ENCODE results near the gene RAPH1.
"Not testable (repeated sequence)": the region's sequence is repeated elsewhere in the genome, so short reads cannot be mapped to it uniquely, and the experiment has no call there.

Gene RAPH1

DNA sequence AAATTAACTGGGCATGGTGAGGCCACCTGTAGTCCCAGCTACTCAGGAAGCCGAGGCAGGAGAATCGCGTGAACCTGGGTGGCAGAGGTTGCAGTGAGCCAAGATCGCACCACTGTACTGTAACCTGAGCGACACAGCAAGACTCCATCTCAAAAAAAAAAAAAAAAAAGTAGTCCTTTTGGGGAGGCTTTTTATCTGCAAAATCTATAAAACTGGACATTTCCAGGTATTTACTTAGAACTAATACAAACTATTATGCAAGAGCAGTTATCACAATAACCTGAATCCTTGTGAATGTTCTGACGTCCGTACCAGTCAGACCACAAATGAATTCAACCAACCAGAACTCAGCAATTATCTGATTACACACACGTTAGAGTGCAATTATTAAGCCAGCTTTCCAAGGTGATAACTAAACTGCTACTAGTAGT, 8.8 kb upstream of the RAPH1 start:
- DNase-seq = no peak

DNA sequence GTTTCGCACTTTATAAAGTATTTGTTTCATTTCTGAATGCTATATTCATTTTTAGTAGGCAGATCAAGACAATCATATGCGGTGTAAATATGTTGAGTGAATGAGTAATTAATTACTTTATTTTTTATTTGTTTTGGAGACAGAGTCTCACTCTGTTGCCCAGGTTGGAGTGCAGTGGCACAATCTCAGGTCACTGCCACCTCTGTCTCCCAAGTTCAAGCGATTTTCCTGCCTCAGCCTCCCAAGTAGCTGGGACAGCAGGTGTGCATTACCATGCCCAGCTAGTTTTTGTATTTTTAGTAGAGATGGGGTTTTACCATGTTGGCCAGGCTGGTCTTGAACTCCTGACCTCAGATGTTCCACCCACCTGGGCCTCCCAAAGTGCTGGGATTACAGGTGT, 5.5 kb upstream of the RAPH1 start:
- DNase-seq = not testable (repeated sequence)

DNA sequence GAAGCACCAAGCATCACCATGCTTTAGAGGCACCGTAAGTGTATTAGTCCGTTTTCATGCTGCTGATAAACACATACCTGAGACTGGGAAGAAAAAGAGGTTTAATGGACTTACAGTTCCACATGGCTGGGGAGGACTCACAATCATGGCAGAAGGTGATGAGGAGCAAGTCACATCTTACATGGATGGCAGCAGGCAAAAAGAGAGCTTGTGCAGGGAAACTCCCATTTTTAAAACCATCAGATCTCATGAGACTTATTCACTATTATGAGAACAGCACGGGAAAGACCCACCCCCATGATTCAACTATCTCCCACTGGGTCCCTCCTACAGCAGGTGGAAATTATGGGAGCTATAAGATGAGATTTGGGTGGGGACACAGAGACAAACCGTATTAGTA, 3.1 kb upstream of the RAPH1 start:
- DNase-seq = not testable (repeated sequence)

DNA sequence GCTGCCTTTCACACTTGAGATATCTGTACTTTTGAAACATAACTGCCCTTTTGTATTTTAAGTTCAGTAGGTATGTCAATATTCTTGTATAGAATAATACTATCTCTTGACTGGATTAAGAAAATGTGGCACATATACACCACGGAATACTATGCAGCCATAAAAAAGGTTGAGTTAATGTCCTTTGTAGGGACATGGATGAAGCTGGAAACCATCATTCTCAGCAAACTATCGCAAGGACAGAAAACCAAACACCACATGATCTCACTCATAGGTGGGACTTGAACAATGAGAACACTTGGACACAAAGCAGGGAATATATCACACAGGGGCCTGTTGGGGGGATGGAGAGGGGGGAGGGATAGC, 1.5 kb upstream of the RAPH1 start:
- not testable (repeated sequence) for DNase-seq

DNA sequence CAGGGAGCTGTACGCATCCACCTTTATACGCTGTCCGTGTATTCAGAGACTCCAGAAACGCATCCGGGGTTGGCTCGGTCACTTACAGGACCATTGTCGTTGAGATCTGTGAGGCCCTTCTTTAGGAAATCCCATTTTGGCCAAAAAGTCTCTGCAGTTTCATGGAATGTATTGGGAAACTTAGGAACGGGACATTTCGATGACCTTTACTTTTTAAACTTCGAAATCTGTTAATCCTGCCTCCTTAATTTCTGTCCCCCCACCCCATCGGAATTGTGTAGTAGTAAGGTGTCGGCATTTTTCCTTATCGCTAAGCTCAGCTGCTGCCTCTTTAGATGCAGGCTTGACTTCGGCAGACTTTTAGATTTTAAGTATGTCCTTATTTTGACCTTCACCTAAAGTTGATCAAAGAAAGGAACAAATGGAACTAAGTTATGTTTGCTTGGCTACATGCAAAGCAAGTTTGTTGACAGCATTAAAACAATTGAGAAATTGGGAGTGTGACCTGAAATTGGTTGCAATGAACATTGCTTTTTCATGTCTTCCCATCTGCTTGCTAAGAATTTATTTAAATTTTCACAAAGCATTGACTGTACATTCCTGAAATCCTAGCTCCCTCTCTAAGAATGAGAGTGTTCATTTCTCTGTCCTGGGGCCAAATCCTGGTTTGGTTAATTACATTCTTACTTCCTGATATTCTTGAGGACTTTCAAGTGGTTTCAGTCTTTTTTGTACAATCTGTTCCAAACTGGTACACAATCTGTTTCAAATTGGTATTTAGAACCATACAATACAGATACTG, 884 bp upstream of the RAPH1 start:
- DNase-seq = no peak

GRCh38 chr2:203534621-203535077, 452 bp downstream of the RAPH1 start:
- peak; percentile 48 for DNase-seq

GRCh38 chr2:203533676-203534591, 1.2 kb downstream of the RAPH1 start:
- DNase-seq = no peak

GRCh38 chr2:203532957-203533658, 2.0 kb downstream of the RAPH1 start:
- DNase-seq = no peak

- DNase-seq = no peak
These were observed 7.4 kb downstream of the RAPH1 start for GRCh38 chr2:203527719-203528118.

GRCh38 chr2:203513268-203513667, 21.8 kb downstream of the RAPH1 start:
- DNase-seq = not testable (repeated sequence)

- no peak for DNase-seq
These were observed 24.2 kb downstream of the RAPH1 start for GRCh38 chr2:203510941-203511305.

DNA sequence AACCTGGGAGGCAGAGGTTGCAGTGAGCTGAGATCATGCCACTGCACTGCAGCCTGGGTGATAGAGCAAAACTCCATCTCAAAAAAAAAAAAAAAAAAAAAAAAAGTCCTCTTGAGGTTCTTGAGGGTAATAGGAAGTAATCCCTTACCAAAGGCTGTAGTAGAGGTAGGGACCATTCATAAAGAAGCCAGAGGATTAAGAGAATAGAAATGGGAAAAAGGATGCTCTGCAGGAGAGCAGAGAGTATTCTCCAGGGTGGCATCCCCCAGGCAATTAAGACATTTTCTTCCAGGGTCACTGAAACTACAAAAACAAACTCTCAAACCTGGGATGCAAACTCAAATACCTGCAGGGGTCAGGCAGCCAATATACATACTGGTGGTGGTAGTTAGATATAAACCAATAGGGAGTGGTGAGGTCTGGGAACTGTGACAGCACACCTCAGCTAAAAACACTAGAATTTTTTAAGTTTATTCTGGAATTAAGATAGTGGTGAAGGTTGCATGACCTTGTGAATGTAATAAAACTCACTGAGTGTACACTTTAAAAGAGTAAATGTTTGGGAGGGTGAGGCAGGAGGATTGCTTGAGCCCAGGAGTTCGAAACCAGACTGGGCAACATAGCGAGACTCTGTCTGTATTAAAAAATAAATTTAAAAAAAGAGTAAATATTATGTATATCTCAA, 24.7 kb downstream of the RAPH1 start:
- no peak for DNase-seq

GRCh38 chr2:203503460-203503859, 31.6 kb downstream of the RAPH1 start:
- DNase-seq = not testable (repeated sequence)

DNA sequence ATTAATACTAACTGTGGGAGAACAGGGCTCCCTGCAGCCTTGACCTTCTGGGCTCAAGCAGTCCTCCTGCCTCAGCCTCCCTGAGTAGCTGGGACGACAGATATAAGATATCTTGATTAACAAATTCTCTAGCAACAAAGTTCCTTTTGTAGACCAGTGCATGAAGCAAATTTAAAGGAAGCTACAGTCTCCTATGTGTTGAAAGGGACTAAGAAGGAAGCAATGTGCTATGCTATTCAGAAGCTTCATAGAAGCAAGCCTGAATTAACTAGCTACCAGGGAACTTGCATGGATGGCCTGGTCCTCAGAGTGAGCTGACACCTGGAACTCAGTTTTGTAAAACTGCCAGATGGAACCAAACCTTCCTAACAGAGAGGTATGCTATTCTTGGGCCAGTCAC, 33.2 kb downstream of the RAPH1 start:
- no peak for DNase-seq

DNA sequence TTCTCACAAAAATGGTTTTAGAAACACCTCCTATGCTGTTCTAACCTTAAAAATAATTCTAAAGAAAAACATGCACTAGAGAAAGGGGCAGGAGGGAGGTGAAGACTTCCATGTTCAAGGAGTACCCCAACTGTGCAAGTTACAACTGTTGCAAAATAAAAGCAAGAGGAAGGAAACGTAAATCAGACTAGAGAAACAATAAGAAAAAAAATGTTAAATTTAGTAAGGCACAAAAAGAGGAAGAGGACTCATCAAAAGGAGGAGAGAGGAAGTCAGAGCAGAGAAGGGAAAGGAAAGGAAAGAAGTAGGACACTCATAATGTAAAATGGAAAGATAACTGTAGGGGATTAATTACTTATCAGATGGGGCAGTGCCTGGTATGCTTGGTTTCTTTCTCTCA, 34.1 kb downstream of the RAPH1 start:
- no peak for DNase-seq

DNA sequence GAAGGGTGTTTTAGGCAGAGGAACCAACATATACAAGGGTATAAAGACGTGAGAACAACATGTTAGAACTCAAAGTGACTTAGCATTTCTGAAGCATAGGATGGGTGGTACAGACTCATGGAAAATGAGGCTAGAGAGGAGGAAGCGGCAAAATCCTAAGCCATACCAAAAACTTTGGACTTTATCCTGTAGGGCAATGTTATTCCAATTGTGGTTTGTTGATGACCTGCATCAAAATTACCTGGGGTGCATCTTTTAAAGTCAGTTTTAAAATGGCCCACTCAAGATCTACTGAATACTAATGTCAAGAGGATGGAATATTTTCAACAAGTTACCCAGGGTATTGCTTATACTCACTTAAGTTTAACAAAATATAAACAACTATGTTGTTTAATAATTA, 34.8 kb downstream of the RAPH1 start:
- DNase-seq = no peak

DNA sequence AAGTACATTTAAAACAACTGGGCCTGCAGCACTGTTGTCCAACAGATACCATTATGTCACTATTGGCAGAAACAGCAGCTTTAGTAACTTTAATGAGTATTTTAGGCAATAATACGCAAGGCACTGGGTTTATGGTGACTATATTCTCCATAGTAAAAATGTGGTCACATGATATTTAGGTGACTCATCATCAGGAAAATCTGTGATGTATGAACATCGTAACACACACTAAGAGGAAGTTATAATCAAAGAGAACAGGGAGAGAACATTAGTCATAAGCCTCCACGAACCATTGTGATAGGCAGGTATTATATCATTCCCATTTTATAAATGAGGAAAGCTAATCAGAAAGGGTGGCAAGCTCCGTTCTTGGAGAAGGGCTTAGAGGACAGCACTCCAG, 36.9 kb downstream of the RAPH1 start:
- DNase-seq = no peak

- DNase-seq = no peak
These were observed 42.1 kb downstream of the RAPH1 start for GRCh38 chr2:203492965-203493364.

DNA sequence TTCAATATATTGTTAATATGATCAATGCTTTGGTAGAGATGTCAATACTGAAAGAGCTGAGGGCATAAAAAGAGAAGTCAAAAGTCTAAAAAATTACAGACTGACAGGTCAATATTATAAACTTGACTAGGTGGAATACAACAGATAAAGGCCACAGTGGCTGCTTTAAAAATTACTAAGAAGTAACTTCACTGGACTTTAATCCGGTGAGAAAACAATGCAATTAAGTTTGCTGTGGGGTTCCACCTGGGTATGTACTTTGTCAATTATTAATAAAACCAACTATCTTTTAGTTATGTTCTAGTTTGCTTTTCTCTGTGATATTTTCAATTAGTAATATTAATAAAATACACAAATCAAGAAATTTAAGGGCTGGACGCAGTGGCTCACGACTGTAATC, 44.7 kb downstream of the RAPH1 start:
- no peak for DNase-seq

DNA sequence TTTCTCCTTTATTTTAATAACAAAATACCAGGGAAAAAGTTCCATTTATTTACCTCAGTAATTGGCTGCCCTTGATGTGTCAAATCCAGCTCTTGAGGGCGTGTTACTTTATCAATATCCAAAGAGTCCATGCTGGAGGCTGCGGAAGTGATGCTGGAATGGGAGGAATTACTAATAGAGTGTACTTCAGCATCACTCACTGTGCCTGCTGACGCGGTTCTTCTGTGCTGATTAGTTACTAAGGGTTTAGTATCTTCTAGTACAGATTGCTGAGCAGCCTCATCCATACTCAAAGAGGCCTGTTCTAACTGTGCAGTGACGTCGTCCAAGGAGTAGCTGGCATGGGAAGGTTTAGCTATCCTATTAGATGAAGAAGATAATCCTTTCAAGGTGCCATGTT, 45.6 kb downstream of the RAPH1 start:
- DNase-seq = no peak

DNA sequence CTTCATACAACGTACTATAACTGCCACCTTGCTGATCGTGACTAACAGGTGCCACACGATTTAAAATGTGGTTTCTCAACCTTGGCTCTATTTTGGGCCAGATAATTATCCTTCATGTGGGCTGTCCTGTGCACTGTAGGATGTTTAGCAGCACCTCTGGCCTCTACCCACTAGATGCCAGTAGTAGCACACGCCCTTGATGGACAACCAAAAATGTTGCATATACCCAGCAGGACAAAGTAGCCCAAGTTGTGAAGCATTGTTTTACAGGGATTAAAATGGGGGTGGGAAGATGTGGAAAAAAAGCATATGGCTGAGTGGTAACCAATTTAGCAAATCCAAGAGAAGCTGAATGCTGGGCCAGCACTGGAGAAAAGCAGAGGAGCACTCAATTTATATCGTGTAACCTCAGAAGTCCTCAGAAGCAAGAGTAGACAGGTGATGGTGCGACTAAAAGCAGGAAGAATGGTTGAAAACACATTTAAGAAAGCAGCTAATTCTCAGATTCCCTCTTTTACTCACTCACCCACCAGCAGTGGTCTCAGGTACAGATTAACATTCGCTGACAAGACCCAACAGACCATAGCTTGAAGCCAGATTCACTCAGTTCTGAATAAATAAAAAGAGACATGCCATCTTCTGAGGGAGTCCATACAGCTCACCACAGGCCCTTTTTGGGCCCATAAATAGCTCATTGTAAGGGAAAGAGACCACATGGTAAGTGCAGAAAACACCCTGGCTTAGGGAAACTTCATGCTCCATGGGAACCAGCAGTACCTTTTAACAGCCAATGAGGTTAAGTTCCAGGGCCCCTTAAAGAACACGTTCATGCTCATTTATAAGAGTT, 50.6 kb downstream of the RAPH1 start:
- DNase-seq = no peak

- DNase-seq = no peak
These were observed 54.5 kb downstream of the RAPH1 start for GRCh38 chr2:203480623-203481022.

All from activated CD4-positive, CD25-positive, alpha-beta regulatory T cell treated with anti-CD3 and anti-CD28 coated beads, Interleukin-2, amount 50 U/mL, for 72 hours (primary cell).